Vagina (tissue), 2 donors: ENCODE data around the gene RAB11FIP3. TPM values are rescaled to one million over a fixed set of nuclear protein-coding genes. Genes with fewer than 3 reads are reported as not detected.

Experiments
- DNase-seq, 2 donors: peaks; one replicate each; pipeline ENCODE4 v3.0.0-alpha.2; 2017; ENCODE audit errors: extremely low spot score in 2 of 2
- H3K27ac ChIP-seq: fragments of 200-600 bp; sonication (generic); one replicate; pipeline ENCODE4 v1.5.1; 2019
- H3K27me3 ChIP-seq: fragments of 200-600 bp; sonication (generic); one replicate; pipeline ENCODE4 v1.5.1; 2019
- H3K36me3 ChIP-seq, 2 donors: fragments of 200-600 bp; sonication (generic); one replicate each; pipeline ENCODE4 v1.5.1; 2017 to 2019
- H3K4me1 ChIP-seq: fragments of 200-600 bp; sonication (generic); one replicate; pipeline ENCODE4 v1.5.1; 2019
- H3K4me3 ChIP-seq, 2 donors: fragments of 200-600 bp; sonication (generic); 1 replicate in 1 of 2; 2 replicates in 1 of 2; pipeline ENCODE4 v1.5.1; 2016 to 2019
- H3K9me3 ChIP-seq: fragments of 200-600 bp; sonication (generic); one replicate; pipeline ENCODE4 v1.5.1; 2019
- POLR2A ChIP-seq, 2 donors: fragments of 450-650 bp; IDR thresholded peaks; one replicate each; pipeline ENCODE4 v1.6.1; 2017; ENCODE audit warnings: antibody characterized with exemption in 2 of 2, mild to moderate bottlenecking in 2 of 2, moderate library complexity in 2 of 2
- POLR2AphosphoS5 ChIP-seq, 2 donors: sonication (generic); formaldehyde crosslinking; IDR thresholded peaks; one replicate each; pipeline ENCODE4 v1.9.0; 2017; ENCODE audit warnings: antibody characterized with exemption in 2 of 2, mild to moderate bottlenecking in 2 of 2, low read depth in 1 of 2; ENCODE audit not compliant: insufficient read depth in 1 of 2
- intact Hi-C: fragments of 100-400 bp; cut with DNase I; formaldehyde crosslinking; loops from one replicate; pipeline ENCODE4 v1.15.1; 2023
- total RNA-seq: library from RNA; depleted of rRNA; stranded (reverse); fragments of >200 nt; gene quantifications from one replicate; pipeline ENCODE4 v1.2.3, GENCODE V29; 2016
- TF ChIP-seq, protein P1 (sequence below), 3 experiments: fragments of 450-650 bp in 2 of 3; fragments of 200-600 bp in 1 of 3; sonication (generic) in 1 of 3; IDR thresholded peaks; one replicate each; pipeline ENCODE4 v1.5.1; 2017 to 2019; ENCODE audit warnings: antibody characterized with exemption in 3 of 3, mild to moderate bottlenecking in 2 of 3, moderate library complexity in 2 of 3

Gene RAB11FIP3
- total RNA-seq, 1 donor from 2014 or later: 36.6 TPM

DNA sequence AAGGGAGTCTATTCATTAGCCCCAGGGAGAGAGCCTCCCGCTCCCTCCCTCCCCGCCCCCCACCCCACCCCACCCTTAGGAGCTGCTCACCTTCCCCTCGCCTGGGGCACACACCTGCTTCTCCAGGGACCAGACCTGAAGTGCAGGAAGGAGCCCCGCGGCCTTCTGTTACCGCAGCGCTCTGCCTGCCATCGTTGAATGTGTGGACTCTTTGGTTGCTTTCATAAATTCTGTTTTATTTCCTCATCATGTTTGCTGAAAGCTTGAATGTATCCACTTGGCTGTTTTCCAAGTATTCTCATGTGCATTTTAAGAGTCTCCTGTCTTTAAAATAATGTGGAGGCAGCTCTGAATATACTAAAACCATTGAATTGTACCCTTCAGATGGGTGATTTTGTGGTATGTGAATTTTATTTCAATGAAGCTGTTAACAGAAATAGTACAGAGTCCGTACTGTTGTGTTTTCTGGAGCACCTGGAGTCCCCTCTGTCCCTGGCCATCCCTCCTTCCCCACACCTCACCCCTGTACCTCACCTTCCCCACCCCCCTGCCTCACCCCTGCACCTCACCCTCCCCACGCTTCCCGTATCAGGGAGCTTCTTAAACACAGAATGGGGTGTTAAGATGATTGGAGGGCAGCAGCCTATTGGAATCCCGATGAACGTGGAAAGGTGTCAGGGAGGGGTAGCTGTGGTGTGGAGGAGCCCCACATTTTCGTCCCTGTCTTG lies 25.5 kb downstream of the RAB11FIP3 start:
- no peaks in the 10 kb centered on the region for H3K27me3 ChIP-seq
- H3K27ac ChIP-seq: no peak overlapping the region
- TF ChIP-seq POLR2AphosphoS5 (IDR thresholded peaks at IDR 0.05; ENCODE audit: insufficient read depth in 1 of 2, low read depth in 1 of 2): no peak
- DNase-seq: no peak
- H3K4me1 ChIP-seq: peaks cover 9% of the 10 kb centered on the region
- intact Hi-C loops: no loop called here
- no peaks in the 10 kb centered on the region for H3K9me3 ChIP-seq
- no peak overlapping the region for H3K4me3 ChIP-seq
- no peaks in the 10 kb centered on the region for H3K36me3 ChIP-seq

- intact Hi-C loops: no loop called here
- Histone ChIP-seq H3K36me3 (no peaks in the 10 kb centered on the region), H3K4me3 (no peak overlapping the region), H3K9me3 (no peaks in the 10 kb centered on the region), H3K27me3 (no peaks in the 10 kb centered on the region), H3K4me1 (peaks cover 26% of the 10 kb centered on the region), H3K27ac (no peak overlapping the region)
- TF ChIP-seq, protein P1, sequence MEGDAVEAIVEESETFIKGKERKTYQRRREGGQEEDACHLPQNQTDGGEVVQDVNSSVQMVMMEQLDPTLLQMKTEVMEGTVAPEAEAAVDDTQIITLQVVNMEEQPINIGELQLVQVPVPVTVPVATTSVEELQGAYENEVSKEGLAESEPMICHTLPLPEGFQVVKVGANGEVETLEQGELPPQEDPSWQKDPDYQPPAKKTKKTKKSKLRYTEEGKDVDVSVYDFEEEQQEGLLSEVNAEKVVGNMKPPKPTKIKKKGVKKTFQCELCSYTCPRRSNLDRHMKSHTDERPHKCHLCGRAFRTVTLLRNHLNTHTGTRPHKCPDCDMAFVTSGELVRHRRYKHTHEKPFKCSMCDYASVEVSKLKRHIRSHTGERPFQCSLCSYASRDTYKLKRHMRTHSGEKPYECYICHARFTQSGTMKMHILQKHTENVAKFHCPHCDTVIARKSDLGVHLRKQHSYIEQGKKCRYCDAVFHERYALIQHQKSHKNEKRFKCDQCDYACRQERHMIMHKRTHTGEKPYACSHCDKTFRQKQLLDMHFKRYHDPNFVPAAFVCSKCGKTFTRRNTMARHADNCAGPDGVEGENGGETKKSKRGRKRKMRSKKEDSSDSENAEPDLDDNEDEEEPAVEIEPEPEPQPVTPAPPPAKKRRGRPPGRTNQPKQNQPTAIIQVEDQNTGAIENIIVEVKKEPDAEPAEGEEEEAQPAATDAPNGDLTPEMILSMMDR (IDR thresholded peaks at IDR 0.05): no peak
- DNase-seq: no peak
Measured at GRCh38 chr16:454397-454940, 29.0 kb downstream of the RAB11FIP3 start.

DNA sequence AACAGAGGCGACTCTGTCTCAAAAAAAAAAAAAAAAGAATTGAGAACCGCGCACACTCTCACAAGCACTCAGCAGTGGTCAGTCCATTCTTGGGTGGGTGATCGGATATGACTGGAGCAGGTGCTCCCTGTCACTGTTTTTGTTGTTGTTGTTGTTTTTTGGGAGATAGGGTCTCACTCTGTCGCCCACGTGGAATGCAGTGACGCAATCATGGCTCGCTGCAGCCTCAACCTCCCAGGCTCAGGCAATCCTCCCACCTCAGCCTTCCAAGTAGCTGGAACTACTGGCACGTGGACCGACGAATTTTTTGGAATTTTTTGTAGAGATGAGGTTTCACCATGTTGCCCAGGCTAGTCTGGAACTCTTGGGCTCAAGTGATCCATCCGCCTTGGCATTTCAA lies 30.0 kb downstream of the RAB11FIP3 start:
- no peaks in the 10 kb centered on the region for H3K36me3 ChIP-seq
- DNase-seq: no peak
- H3K27ac ChIP-seq: no peak overlapping the region
- no peaks in the 10 kb centered on the region for H3K27me3 ChIP-seq
- intact Hi-C loops: no loop called here
- TF ChIP-seq, protein P1 (IDR thresholded peaks at IDR 0.05): no peak
- TF ChIP-seq POLR2A (IDR thresholded peaks at IDR 0.05): no peak
- H3K4me3 ChIP-seq: no peak overlapping the region
- peaks cover 20% of the 10 kb centered on the region for H3K4me1 ChIP-seq
- H3K9me3 ChIP-seq: no peaks in the 10 kb centered on the region

GRCh38 chr16:456891-457483 lies 31.5 kb downstream of the RAB11FIP3 start:
- Histone ChIP-seq H3K4me1 (peaks cover 17% of the 10 kb centered on the region), H3K4me3 (no peak overlapping the region), H3K27me3 (no peaks in the 10 kb centered on the region), H3K27ac (no peak overlapping the region), H3K9me3 (no peaks in the 10 kb centered on the region), H3K36me3 (peaks cover 0 to 3% of the 10 kb centered on the region in 2 donors)
- intact Hi-C loops: no loop called here
- no peak for DNase-seq
- TF ChIP-seq, protein P1 (IDR thresholded peaks at IDR 0.05): no peak
- TF ChIP-seq POLR2A (IDR thresholded peaks at IDR 0.05) (no peak), POLR2AphosphoS5 (IDR thresholded peaks at IDR 0.05; ENCODE audit: insufficient read depth in 1 of 2, low read depth in 1 of 2) (no peak)

GRCh38 chr16:457732-458400 lies 32.4 kb downstream of the RAB11FIP3 start:
- Histone ChIP-seq H3K36me3 (peaks cover 0 to 8% of the 10 kb centered on the region in 2 donors), H3K9me3 (no peaks in the 10 kb centered on the region), H3K27me3 (no peaks in the 10 kb centered on the region), H3K4me3 (no peak overlapping the region), H3K4me1 (peaks cover 17% of the 10 kb centered on the region), H3K27ac (no peak overlapping the region)
- DNase-seq: no peak
- intact Hi-C loops: no loop called here
- TF ChIP-seq POLR2AphosphoS5 (IDR thresholded peaks at IDR 0.05; ENCODE audit: insufficient read depth in 1 of 2, low read depth in 1 of 2) (no peak), POLR2A (IDR thresholded peaks at IDR 0.05) (no peak)
- TF ChIP-seq, protein P1 (IDR thresholded peaks at IDR 0.05): no peak
